Adrenal gland (tissue), 12 donors: ENCODE measurements around the gene MIPOL1. TPM values are rescaled to one million over a fixed set of nuclear protein-coding genes. Genes with fewer than 3 reads are reported as not detected.
"Not testable (repeated sequence)": the region's sequence is repeated elsewhere in the genome, so short reads cannot be mapped to it uniquely, and the experiment has no call there.

Source experiments
- DNase-seq, 7 donors: peaks; one replicate each; pipeline ENCODE4 v3.0.0-alpha.2; 2019 to 2020
- H3K27ac ChIP-seq, 5 donors: fragments of 200-600 bp; sonication (generic) in 4 of 5; 1 replicate in 3 of 5; 2 replicates in 2 of 5; pipeline versions ENCODE4 v1.5.1 to v1.8.0; 2016 to 2020; ENCODE audit warnings: mild to moderate bottlenecking in 1 of 5
- H3K27me3 ChIP-seq: fragments of 200-600 bp; 2 replicates; pipeline ENCODE4 v1.8.0; 2021
- H3K36me3 ChIP-seq, 2 donors: fragments of 200-600 bp; replicated peaks in 1 of 2; 1 replicate in 1 of 2; 2 replicates in 1 of 2; pipeline versions ENCODE4 v1.5.1 to v1.8.0; 2018 to 2022
- H3K4me1 ChIP-seq, 2 donors: fragments of 200-600 bp; replicated peaks in 1 of 2; 1 replicate in 1 of 2; 2 replicates in 1 of 2; pipeline versions ENCODE4 v1.5.1 to v1.8.0; 2018 to 2021
- H3K4me3 ChIP-seq, 4 donors: fragments of 200-600 bp; sonication (generic) in 3 of 4; one replicate each; pipeline ENCODE4 v1.5.1; 2016 to 2018
- H3K9me3 ChIP-seq, 3 donors: fragments of 200-600 bp; sonication (generic) in 1 of 3; replicated peaks in 1 of 3; 1 replicate in 2 of 3; 2 replicates in 1 of 3; pipeline versions ENCODE4 v1.5.1 to v1.8.0; 2016 to 2021
- CTCF ChIP-seq, 6 experiments: fragments of 450-650 bp in 4 of 6; fragments of 200-600 bp in 2 of 6; sonication (generic) in 1 of 6; IDR thresholded peaks; 1 replicate in 5 of 6; 2 replicates in 1 of 6; pipeline versions ENCODE4 v1.5.1 to v1.8.0; 2016 to 2021; ENCODE audit warnings: antibody characterized with exemption in 6 of 6, mild to moderate bottlenecking in 2 of 6, moderate library complexity in 1 of 6
- POLR2A ChIP-seq, 2 donors: fragments of 450-650 bp; IDR thresholded peaks; one replicate each; pipeline ENCODE4 v1.6.1; 2017; ENCODE audit warnings: antibody characterized with exemption in 2 of 2, mild to moderate bottlenecking in 2 of 2, moderate library complexity in 1 of 2
- WGBS, 4 donors: extraction: QIAGEN DNeasy Blood & Tissue Kit in 2 of 4; methylation state at CpG; one replicate each; pipeline versions ENCODE4 v1.1.5 to v1.1.7; 2013 to 2017; 5-methylcytosine and 5-hydroxymethylcytosine counted together
- intact Hi-C, 2 donors: fragments of 100-400 bp; cut with DNase I; formaldehyde crosslinking; loops; one replicate each; pipeline versions ENCODE4 v1.14.1 to v1.15.0; 2022 to 2023
- polyA plus RNA-seq, 3 donors: library from polyadenylated mRNA; stranded (reverse); fragments of 200-250 nt in 2 of 3; fragments of 350-450 nt in 1 of 3; fragmentation: Illumina TruSeq in 1 of 3; extraction: RNeasy Lipid Tissue Mini Kit (QIAGEN cat#74804) in 1 of 3; gene quantifications; one replicate each; pipeline ENCODE4 v1.2.3, GENCODE V29; 2013 to 2014
- total RNA-seq, 9 donors: library from RNA; depleted of rRNA in 4 of 9; stranded (reverse); fragments of >200 nt in 4 of 9; fragments of 120-200 nt in 1 of 9; fragmentation: NEBNext Ultra II Directional in 1 of 9; extraction: Animal tissue kit (Norgen Biotek cat#: 25700) in 1 of 9; gene quantifications; one replicate each; pipeline versions ENCODE4 v1.1.0 to v1.2.4, GENCODE V29; 2013 to 2023
- donor health status: healthy with polysubstance abuse.
- donor health status: Bipolar disorder and iron deficiency.
- donor health status: DM: yes; HTN: yes; CAD: no.
- donor health status: DM: no; HTN: no; CAD: no.
- donor health status: DM: no; HTN: no; CAD: no.
- donor health status: DM: yes; HTN: yes; CAD: no.

Gene MIPOL1
- total and polyA plus RNA-seq, 12 donors = 2.6 to 19.1 (median 7.8) TPM

GRCh38 chr14:37203423-37203822 is 5.7 kb downstream of the MIPOL1 start:
- DNase-seq = no peak

GRCh38 chr14:37205623-37206605 is 8.2 kb downstream of the MIPOL1 start:
- H3K4me3 ChIP-seq, H3K4me1 ChIP-seq, DNase-seq, intact Hi-C loops, H3K27ac ChIP-seq, H3K27me3 ChIP-seq, H3K36me3 ChIP-seq: not testable (repeated sequence)
- peaks cover 0 to 10% (median 0%) of the 10 kb centered on the region in 3 donors for H3K9me3 ChIP-seq
- WGBS, 4 donors = 91 to 98% (median 95%) methylated on average over 3 to 7 of the region's 7 CpGs

More at GRCh38 chr14:37203423-37203822, 5.7 kb downstream of the MIPOL1 start:
- H3K4me1 ChIP-seq = peaks cover 0 to 8% of the 10 kb centered on the region in 2 donors
- peaks cover 0 to 10% (median 0%) of the 10 kb centered on the region in 3 donors for H3K9me3 ChIP-seq
- no peak overlapping the region for H3K4me3 ChIP-seq
- WGBS, 4 donors = 91 to 100% (median 98%) methylated on average over 1 of the region's 1 CpG; no CpG with 5 or more reads in 1 of the 4 donors
- H3K27me3 ChIP-seq = no peaks in the 10 kb centered on the region
- H3K36me3 ChIP-seq = no peaks in the 10 kb centered on the region
- TF ChIP-seq POLR2A (IDR thresholded peaks at IDR 0.05) (no peak), CTCF (IDR thresholded peaks at IDR 0.05) (no peak)
- intact Hi-C loops = no loop called here
- no peak overlapping the region for H3K27ac ChIP-seq

GRCh38 chr14:37209617-37210016 is 11.9 kb downstream of the MIPOL1 start:
- 81 to 94% (median 90%) methylated on average over 2 of the region's 2 CpGs for WGBS, 4 donors

GRCh38 chr14:37210448-37210847 is 12.7 kb downstream of the MIPOL1 start:
- no peaks in the 10 kb centered on the region for H3K4me1 ChIP-seq
- H3K27me3 ChIP-seq = no peaks in the 10 kb centered on the region
- no peak for DNase-seq
- no peak overlapping the region for H3K27ac ChIP-seq
- peaks cover 0 to 10% (median 0%) of the 10 kb centered on the region in 3 donors for H3K9me3 ChIP-seq
- H3K4me3 ChIP-seq = no peak overlapping the region
- TF ChIP-seq CTCF (IDR thresholded peaks at IDR 0.05) (no peak), POLR2A (IDR thresholded peaks at IDR 0.05) (no peak)
- intact Hi-C loops = no loop called here
- H3K36me3 ChIP-seq = no peaks in the 10 kb centered on the region
- 90 to 97% (median 96%) methylated on average over 6 of the region's 6 CpGs for WGBS, 4 donors

More at GRCh38 chr14:37209617-37210016, 11.9 kb downstream of the MIPOL1 start:
- intact Hi-C loops, H3K27ac ChIP-seq, DNase-seq, H3K36me3 ChIP-seq, H3K4me1 ChIP-seq, H3K4me3 ChIP-seq, H3K27me3 ChIP-seq: not testable (repeated sequence)
- H3K9me3 ChIP-seq = peaks cover 0 to 10% (median 0%) of the 10 kb centered on the region in 3 donors

GRCh38 chr14:37213016-37213415 is 15.3 kb downstream of the MIPOL1 start:
- TF ChIP-seq CTCF (IDR thresholded peaks at IDR 0.05) (no peak), POLR2A (IDR thresholded peaks at IDR 0.05) (no peak)
- Histone ChIP-seq H3K4me3 (no peak overlapping the region), H3K27ac (no peak overlapping the region), H3K4me1 (no peaks in the 10 kb centered on the region), H3K36me3 (no peaks in the 10 kb centered on the region), H3K9me3 (no peaks in the 10 kb centered on the region), H3K27me3 (no peaks in the 10 kb centered on the region)
- intact Hi-C loops = no loop called here
- no peak for DNase-seq
